Activated CD4-positive, alpha-beta T cell treated with anti-CD3 and anti-CD28 coated beads, Interleukin-2, Interleukin-6, amounts not matched to agents 100 ng/mL and 50 ng/mL, durations not matched to agents 16 hours and 8 hours (primary cell): Measurements from ENCODE around the gene GOT1.

ENCODE experiments used
- DNase-seq: peaks from one replicate; pipeline ENCODE4 v3.0.0-alpha.2; 2020

GOT1 gene

GRCh38 chr10:99394761-99395386 lies 35.5 kb downstream of the GOT1 start:
- DNase-seq: no peak

GRCh38 chr10:99394256-99394655 lies 36.2 kb downstream of the GOT1 start:
- no peak for DNase-seq

GRCh38 chr10:99393683-99394082 lies 36.7 kb downstream of the GOT1 start:
- no peak for DNase-seq

- DNase-seq: no peak
These were observed 37.4 kb downstream of the GOT1 start for GRCh38 chr10:99393036-99393435.

- DNase-seq: no peak
These were observed 39.1 kb downstream of the GOT1 start for GRCh38 chr10:99391346-99391745.

- DNase-seq: no peak
These were observed 40.5 kb downstream of the GOT1 start for GRCh38 chr10:99389729-99390480.

GRCh38 chr10:99387541-99387940 lies 42.9 kb downstream of the GOT1 start:
- no peak for DNase-seq

- no peak for DNase-seq
These were observed 43.4 kb downstream of the GOT1 start for GRCh38 chr10:99387071-99387470.

- no peak for DNase-seq
These were observed 48.2 kb downstream of the GOT1 start for GRCh38 chr10:99382176-99382575.

GRCh38 chr10:99375426-99375825 lies 55.0 kb downstream of the GOT1 start:
- no peak for DNase-seq

GRCh38 chr10:99374972-99375371 lies 55.5 kb downstream of the GOT1 start:
- DNase-seq: no peak

GRCh38 chr10:99374526-99374925 lies 55.9 kb downstream of the GOT1 start:
- DNase-seq: no peak

GRCh38 chr10:99372546-99373271 lies 57.7 kb downstream of the GOT1 start:
- no peak for DNase-seq

- DNase-seq: peak; percentile 3
These were observed 59.4 kb downstream of the GOT1 start for GRCh38 chr10:99370993-99371392.

- no peak for DNase-seq
These were observed 60.9 kb downstream of the GOT1 start for GRCh38 chr10:99369551-99369950.

- no peak for DNase-seq
These were observed 61.3 kb downstream of the GOT1 start for GRCh38 chr10:99369126-99369525.

GRCh38 chr10:99368646-99369045 lies 61.8 kb downstream of the GOT1 start:
- no peak for DNase-seq

GRCh38 chr10:99366666-99367065 lies 63.8 kb downstream of the GOT1 start:
- DNase-seq: no peak

GRCh38 chr10:99365736-99366135 lies 64.7 kb downstream of the GOT1 start:
- DNase-seq: no peak

GRCh38 chr10:99365311-99365710 lies 65.1 kb downstream of the GOT1 start:
- DNase-seq: no peak

GRCh38 chr10:99364125-99364524 lies 66.3 kb downstream of the GOT1 start:
- no peak for DNase-seq

- no peak for DNase-seq
These were observed 69.5 kb downstream of the GOT1 start for GRCh38 chr10:99360934-99361333.

GRCh38 chr10:99358101-99358500 lies 72.3 kb downstream of the GOT1 start:
- no peak for DNase-seq

- DNase-seq: no peak
These were observed 72.7 kb downstream of the GOT1 start for GRCh38 chr10:99357691-99358090.
